VCaP (cell line): Measurements from ENCODE around the gene SLC34A1.
"Not testable (repeated sequence)": the region's sequence is repeated elsewhere in the genome, so short reads cannot be mapped to it uniquely, and the experiment has no call there.

Experiments used
- H3K27ac ChIP-seq: fragments of 450-650 bp; 2 replicates; pipeline ENCODE4 v1.5.1; 2017
- TF ChIP-seq, protein P1 (sequence below): fragments of 450-650 bp; conservative IDR thresholded peaks from 2 replicates; pipeline ENCODE4 v1.5.1; 2017; ENCODE audit warnings: mild to moderate bottlenecking, moderate library complexity

SLC34A1 gene

DNA sequence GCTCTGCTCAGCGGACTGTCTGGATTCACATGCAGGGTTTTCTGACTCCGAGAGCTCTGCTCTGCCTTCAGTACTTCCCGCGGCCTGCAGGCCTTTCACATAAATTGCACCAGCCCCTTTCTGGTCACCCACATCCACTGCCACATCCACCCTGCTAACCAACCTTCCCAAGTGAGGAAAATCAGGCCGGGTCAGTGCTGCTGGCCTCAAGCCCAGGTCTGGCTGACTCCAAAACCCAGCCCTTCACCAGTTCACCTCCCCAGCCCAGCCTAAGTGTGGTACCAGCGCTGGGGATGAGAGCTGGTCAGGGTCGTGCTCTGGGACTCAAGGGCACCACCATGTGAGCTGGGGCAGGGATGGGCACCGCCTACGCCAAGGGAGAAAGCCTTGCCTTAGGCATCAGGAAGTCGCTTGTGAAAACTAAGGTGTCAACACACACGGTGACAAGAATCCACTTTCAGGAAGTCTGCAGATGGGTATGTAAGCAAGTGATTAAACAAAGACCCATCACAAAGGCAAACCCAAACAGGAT, 45.1 kb upstream of the SLC34A1 start:
- TF ChIP-seq, protein P1, sequence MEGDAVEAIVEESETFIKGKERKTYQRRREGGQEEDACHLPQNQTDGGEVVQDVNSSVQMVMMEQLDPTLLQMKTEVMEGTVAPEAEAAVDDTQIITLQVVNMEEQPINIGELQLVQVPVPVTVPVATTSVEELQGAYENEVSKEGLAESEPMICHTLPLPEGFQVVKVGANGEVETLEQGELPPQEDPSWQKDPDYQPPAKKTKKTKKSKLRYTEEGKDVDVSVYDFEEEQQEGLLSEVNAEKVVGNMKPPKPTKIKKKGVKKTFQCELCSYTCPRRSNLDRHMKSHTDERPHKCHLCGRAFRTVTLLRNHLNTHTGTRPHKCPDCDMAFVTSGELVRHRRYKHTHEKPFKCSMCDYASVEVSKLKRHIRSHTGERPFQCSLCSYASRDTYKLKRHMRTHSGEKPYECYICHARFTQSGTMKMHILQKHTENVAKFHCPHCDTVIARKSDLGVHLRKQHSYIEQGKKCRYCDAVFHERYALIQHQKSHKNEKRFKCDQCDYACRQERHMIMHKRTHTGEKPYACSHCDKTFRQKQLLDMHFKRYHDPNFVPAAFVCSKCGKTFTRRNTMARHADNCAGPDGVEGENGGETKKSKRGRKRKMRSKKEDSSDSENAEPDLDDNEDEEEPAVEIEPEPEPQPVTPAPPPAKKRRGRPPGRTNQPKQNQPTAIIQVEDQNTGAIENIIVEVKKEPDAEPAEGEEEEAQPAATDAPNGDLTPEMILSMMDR: no peak
- H3K27ac ChIP-seq: peak overlapping the region; percentile 54

DNA sequence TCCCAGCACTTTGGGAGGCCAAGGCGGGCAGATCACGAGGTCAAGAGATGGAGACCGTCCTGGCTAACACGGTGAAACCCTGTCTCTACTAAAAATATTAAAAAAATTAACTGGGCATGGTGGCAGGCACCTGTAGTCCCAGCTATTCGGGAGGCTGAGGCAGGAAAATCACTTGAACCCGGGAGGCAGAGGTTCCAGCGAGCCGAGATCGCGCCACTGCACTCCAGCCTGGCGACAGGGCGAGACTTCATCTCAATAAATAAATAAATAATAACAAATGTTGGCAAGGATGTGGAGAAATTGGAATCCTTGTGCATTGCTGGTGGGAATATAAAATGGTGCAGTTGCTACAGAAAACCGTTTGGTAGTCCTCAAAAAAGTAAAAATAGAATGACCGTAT, 41.2 kb upstream of the SLC34A1 start:
- not testable (repeated sequence) for H3K27ac ChIP-seq

DNA sequence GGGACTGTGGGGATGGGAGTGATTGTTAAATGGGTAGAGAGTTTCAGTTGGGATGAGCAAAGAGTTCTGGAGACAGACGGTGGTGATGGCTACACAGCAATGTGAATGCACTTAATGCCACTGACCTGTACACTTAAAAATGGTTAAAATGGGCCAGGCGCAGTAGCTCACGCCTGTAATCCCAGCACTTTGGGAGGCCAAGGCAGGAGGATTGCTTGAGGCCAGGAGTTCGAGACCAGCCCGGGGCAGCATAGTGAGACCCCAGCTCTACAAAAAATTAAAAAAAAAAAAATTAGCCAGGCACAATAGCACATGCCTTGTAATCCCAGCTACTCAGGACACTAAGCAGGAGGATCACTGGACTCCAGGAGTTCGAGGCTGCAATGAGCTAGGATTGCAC, 40.5 kb upstream of the SLC34A1 start:
- TF ChIP-seq, protein P1: no peak
- H3K27ac ChIP-seq: no peak overlapping the region

DNA sequence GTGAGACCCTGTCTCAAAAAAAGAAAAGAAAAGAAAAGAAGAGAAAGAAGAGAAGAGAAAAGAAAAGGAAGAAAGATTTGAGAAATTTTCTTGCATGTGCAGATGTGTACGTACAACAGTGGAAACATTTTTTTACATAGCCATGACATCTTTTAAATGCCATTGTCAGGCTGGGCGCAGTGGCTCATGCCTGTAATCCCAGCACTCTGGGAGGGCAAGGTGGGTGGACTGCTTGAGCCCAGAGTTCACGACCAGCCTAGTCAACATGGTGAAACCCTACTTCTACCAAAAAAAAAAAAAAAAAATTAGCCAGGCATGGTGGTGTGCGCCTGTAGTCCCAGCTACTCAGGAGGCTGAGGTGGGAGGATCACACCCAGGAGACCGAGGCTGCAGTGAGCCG, 39.3 kb upstream of the SLC34A1 start:
- peak overlapping the region; percentile 43 for H3K27ac ChIP-seq
- TF ChIP-seq, protein P1: no peak

DNA sequence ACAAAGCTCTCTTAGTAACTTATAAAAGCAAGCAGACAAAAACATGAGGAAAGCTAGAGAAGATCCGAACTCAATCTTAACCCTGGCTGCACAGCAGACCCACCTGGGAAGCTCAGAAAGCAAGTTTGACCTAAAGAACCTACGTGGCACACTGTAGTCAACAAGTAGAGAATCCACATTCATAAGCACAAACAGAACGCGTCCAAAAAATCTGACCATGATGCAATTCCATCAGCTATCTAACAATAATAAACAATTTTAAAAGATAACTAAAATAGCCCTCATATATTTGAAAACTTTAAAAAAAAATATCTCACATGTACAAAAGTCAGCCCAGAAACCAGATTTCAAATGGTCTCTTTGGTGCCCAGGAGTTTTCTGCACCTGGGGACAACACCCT, 37.4 kb upstream of the SLC34A1 start:
- TF ChIP-seq, protein P1: no peak
- no peak overlapping the region for H3K27ac ChIP-seq

DNA sequence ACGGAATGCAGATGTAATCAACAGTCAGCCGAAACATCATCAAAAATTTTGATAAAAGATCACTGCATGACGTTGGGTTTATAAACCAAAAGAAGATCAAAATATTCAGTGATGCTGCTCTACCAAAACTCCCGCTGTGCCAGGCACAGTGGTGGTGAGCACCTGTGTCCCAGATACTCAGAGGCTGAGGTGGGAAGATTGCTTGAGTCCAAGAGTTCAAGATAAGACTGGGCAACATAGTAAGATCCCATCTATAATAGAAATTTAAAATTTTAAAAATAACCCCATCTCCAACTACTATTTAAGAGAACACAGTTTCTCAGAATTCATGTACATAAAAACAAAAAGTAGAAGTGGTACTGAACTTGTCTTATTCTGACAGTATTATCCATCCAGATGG, 36.5 kb upstream of the SLC34A1 start:
- H3K27ac ChIP-seq: no peak overlapping the region
- TF ChIP-seq, protein P1: no peak

DNA sequence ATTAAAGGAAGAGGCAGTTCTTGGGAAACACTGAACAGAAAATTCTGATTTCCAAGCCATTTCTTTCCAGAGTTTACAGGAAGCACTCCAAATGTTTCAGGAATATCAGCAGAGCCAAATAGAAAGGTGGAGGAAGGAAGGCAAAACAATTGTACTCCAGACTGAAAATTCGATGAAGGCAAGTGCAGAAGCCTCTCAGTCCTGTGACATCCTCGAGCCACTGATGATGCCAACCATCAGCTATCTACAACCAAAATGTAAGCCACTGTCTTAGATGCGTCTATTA, 34.9 kb upstream of the SLC34A1 start:
- no peak overlapping the region for H3K27ac ChIP-seq
- TF ChIP-seq, protein P1: no peak

DNA sequence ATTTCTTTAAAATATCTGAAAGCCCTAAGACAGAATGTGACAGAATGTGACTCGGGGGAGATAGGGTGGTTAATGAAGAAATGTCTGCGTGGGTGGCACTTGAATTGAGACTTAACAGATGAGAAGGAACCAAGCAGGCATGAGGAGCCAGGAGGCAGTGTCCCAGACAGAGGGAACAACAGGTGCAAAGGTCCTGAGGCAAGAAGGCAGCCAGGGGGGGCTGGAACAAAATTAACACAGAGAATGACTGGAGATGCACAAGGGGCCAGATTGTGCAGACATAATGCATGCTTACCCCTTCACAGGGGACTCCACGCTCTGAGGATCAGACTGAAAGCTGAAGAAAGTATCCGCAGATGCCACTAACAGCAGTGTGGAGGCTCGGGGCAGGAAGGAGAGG, 34.5 kb upstream of the SLC34A1 start:
- H3K27ac ChIP-seq: no peak overlapping the region
- TF ChIP-seq, protein P1: no peak
